ENCODE results near the gene BIRC5. TPM values are rescaled to one million over a fixed set of nuclear protein-coding genes. Genes with fewer than 3 reads are reported as not detected.

BIRC5 gene
- total RNA-seq, 1 donor from 2014 or later: 1.1 TPM

GRCh38 chr17:78224231-78225087, 10.4 kb downstream of the BIRC5 start:
- Histone ChIP-seq H3K27me3 (no peaks in the 10 kb centered on the region), H3K9me3 (no peaks in the 10 kb centered on the region), H3K4me3 (no peak overlapping the region), H3K27ac (no peak overlapping the region), H3K4me1 (peaks cover 5% of the 10 kb centered on the region), H3K36me3 (no peaks in the 10 kb centered on the region)
- intact Hi-C loops (cut with DNase I): no loop called here
- no peak for ATAC-seq
- no peak for TF ChIP-seq CTCF (IDR thresholded peaks at IDR 0.05)
- DNase-seq: no peak

GRCh38 chr17:78225088-78225865, 11.2 kb downstream of the BIRC5 start:
- Histone ChIP-seq H3K9me3 (no peaks in the 10 kb centered on the region), H3K27me3 (peaks cover 6% of the 10 kb centered on the region), H3K4me3 (no peak overlapping the region), H3K36me3 (no peaks in the 10 kb centered on the region), H3K4me1 (peaks cover 5% of the 10 kb centered on the region), H3K27ac (no peak overlapping the region)
- ATAC-seq (no peak), DNase-seq (no peak)
- intact Hi-C loops (cut with DNase I): no loop called here
- no peak for TF ChIP-seq CTCF (IDR thresholded peaks at IDR 0.05)

GRCh38 chr17:78226055-78226758, 12.2 kb downstream of the BIRC5 start:
- no peaks in the 10 kb centered on the region for H3K9me3 ChIP-seq
- no peaks in the 10 kb centered on the region for H3K36me3 ChIP-seq
- H3K27ac ChIP-seq: no peak overlapping the region
- peaks cover 16% of the 10 kb centered on the region for H3K27me3 ChIP-seq
- ATAC-seq (no peak), DNase-seq (no peak)
- no peak overlapping the region for H3K4me3 ChIP-seq
- no peak for TF ChIP-seq CTCF (IDR thresholded peaks at IDR 0.05)
- peaks cover 5% of the 10 kb centered on the region for H3K4me1 ChIP-seq
- intact Hi-C loops (cut with DNase I): no loop called here

GRCh38 chr17:78226759-78227454, 12.9 kb downstream of the BIRC5 start:
- peaks cover 21% of the 10 kb centered on the region for H3K27me3 ChIP-seq
- H3K4me3 ChIP-seq: no peak overlapping the region
- intact Hi-C loops (cut with DNase I): no loop called here
- ATAC-seq: peak; percentile 45
- H3K27ac ChIP-seq: no peak overlapping the region
- H3K9me3 ChIP-seq: no peaks in the 10 kb centered on the region
- no peak for TF ChIP-seq CTCF (IDR thresholded peaks at IDR 0.05)
- DNase-seq: no peak
- H3K36me3 ChIP-seq: no peaks in the 10 kb centered on the region
- H3K4me1 ChIP-seq: peaks cover 5% of the 10 kb centered on the region

GRCh38 chr17:78227455-78227916, 13.4 kb downstream of the BIRC5 start:
- ATAC-seq (peak; percentile 55), DNase-seq (peak; percentile 64)
- Histone ChIP-seq H3K9me3 (no peaks in the 10 kb centered on the region), H3K27me3 (peaks cover 26% of the 10 kb centered on the region), H3K36me3 (no peaks in the 10 kb centered on the region), H3K4me1 (peaks cover 5% of the 10 kb centered on the region), H3K27ac (no peak overlapping the region), H3K4me3 (no peak overlapping the region)
- intact Hi-C loops (cut with DNase I): no loop called here
- no peak for TF ChIP-seq CTCF (IDR thresholded peaks at IDR 0.05)

Data from upper lobe of right lung (tissue), 1 donor.